LHCN-M2 (cell line): ENCODE results near the gene CDK19. TPM values are rescaled to one million over a fixed set of nuclear protein-coding genes. Genes with fewer than 3 reads are reported as not detected.
"Not testable (repeated sequence)": the region's sequence is repeated elsewhere in the genome, so short reads cannot be mapped to it uniquely, and the experiment has no call there.

Experiments
- DNase-seq: peaks from one replicate; pipeline ENCODE4 v3.0.0-alpha.2; 2012; ENCODE audit warnings: low read depth
- total RNA-seq: library from RNA; depleted of rRNA; stranded (reverse); fragments of >200 nt; gene quantifications from 2 replicates; pipeline ENCODE4 v1.2.3, GENCODE V29; 2014

Gene CDK19
- total RNA-seq, 1 experiment from 2014 or later, result 18.2 TPM

GRCh38 chr6:110589865-110590513 is 225.3 kb downstream of the CDK19 start:
- DNase-seq, result no peak

DNA sequence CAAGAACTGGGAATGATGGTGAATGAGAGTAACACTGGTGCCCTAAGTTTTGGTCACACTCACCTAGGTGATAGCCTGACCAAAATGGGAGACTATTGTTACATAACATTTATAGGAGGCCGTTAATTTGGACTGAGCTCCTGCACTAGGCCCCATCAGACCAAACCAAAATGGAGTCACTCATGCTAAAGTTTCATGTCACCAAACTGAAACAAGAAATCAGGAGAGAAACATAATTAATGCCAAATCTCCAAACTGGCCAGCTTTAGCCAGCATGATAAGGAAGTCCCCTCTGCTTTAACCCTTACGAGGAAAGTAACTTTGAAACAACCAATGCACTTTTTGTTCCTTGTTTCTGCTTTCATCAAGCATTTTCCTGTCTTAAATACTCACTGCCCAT is 227.9 kb downstream of the CDK19 start:
- no peak for DNase-seq

GRCh38 chr6:110581679-110582078 is 233.6 kb downstream of the CDK19 start:
- peak; percentile 26 for DNase-seq

GRCh38 chr6:110577596-110578167 is 237.6 kb downstream of the CDK19 start:
- DNase-seq, result not testable (repeated sequence)

DNA sequence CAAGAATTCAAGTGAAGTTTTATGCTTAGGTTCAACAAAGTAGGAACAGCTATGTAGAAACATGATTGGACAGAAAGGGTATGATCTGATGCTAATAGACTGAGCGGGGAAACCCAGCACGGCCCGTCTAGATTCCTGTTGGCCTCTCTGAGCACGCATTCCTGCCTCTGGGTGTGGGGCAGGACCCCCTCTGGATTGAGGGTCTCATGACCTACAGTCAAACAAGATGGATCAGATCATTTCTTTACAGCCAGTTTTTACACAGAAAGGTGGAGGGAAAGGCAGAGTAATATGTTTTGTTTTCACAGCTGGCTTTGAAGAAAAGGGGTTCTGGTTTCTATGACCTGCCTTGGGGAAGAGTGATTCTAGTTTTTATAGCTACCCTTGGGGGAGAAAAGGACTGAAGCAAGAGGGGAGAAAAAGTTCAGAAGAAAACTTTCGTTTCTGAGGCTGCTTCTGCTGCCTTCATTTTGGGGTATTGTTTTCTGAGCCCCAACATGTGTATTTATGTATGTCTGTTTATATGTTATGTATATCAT is 239.3 kb downstream of the CDK19 start:
- peak; percentile 15 for DNase-seq

DNA sequence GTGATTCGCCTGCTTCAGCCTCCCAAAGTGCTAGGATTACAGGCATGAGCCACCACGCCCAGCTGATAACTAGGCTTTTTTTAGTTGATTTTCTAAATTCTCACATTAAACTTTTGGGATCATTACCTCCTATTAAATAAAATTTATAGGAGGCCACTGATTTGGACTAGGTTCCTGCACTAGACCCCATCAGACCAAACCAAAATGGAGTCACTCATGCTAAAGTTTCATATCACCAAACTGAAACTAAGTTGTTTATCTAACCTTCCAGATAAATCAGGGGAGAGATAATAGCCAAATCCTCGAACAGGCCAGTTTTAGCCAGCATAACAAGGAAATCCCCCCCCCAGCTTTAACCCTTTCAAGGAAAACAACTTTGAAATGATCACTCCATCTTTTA is 240.5 kb downstream of the CDK19 start:
- DNase-seq, result no peak

- no peak for DNase-seq
These were observed 241.7 kb downstream of the CDK19 start for GRCh38 chr6:110573537-110573936.

DNA sequence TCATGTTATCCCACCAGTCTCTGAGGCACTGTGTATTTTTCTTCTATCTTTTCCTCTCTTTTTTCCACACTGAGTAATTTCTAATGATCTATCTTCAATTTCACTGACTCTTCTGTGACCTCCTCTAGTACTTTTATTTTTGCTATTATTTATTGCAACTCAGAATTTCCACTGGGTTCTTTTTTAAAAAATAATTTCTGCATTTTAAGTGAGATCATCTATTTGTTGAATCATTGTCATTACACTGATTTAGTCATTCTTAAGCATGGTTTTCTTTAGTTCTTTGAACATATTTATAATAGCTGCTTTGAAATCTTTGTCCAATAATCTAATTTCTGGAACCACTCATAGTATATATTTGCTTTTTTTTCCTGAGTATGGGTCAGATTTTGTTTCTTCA is 242.1 kb downstream of the CDK19 start:
- DNase-seq, result no peak

- DNase-seq, result no peak
These were observed 247.1 kb downstream of the CDK19 start for GRCh38 chr6:110567957-110568696.

GRCh38 chr6:110566346-110567125 is 248.7 kb downstream of the CDK19 start:
- DNase-seq, result no peak

GRCh38 chr6:110564703-110565421 is 250.4 kb downstream of the CDK19 start:
- DNase-seq, result no peak

GRCh38 chr6:110563711-110564110 is 251.6 kb downstream of the CDK19 start:
- DNase-seq, result no peak

- no peak for DNase-seq
These were observed 252.9 kb downstream of the CDK19 start for GRCh38 chr6:110562316-110562915.

- DNase-seq, result no peak
These were observed 253.6 kb downstream of the CDK19 start for GRCh38 chr6:110561696-110562095.

DNA sequence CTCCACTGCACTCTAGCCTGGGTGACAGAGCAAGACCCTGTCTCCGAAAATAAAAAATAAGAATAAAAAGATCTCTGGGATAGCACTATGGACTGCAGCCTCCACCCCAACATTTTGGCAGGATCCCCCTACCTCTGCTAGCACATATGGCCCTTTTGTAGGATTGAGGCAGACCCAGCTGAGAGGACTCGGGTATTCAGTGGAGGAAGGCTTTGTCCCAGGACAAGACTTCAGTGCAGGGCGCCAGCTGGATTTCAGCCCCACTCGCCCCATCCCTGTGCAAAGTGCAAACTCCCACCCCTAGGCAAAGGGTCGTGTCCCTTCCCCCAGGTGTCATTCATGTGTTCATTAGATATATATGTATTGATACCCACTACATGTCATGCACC is 254.3 kb downstream of the CDK19 start:
- no peak for DNase-seq

DNA sequence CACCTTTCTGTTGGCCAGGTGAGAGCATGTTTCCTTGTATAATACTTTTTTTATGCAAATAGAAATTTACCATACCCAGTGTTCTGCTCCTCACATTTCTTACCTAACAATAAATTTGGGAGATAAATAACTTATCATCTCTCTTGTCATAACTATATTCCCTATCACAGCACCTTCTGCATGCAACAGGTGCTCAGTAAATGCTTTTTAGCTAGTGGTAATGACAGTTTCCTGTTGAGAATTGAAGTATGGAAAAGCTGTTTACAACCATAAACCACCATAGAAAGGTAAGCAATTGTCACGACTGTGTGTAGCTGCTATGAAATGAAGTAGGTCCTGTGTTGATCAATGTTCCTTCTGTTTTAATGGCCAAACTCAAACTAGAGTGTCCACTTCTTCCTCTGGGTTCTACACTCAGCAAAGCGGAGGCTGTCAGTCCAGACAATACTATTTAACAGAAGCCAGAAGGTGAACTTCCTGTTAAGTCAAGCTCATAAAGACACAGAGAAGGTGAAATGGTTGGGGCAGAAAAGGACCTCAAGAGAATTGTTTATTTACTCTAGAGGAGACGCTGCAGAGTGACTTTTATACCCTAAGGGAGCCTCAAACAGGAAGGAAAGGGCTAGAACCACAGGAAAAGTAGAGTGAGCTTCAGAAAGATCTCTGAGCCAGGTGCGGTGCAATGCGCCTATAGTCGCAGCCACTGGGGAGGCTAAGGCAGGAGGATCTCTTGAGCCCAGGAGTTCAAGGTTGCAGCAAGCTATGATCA is 254.8 kb downstream of the CDK19 start:
- DNase-seq, result no peak
